Cardiac muscle cell (in vitro differentiated cells and primary cell): ENCODE measurements around the gene CLDND2. TPM values are rescaled to one million over a fixed set of nuclear protein-coding genes. Genes with fewer than 3 reads are reported as not detected.

Source experiments
- DNase-seq, 2 donors: peaks; one replicate each; pipeline versions ENCODE4 v3.0.0 to v3.0.0-alpha.2; 2010 to 2017; ENCODE audit warnings: low read depth in 1 of 2, low spot score in 1 of 2
- H3K27ac ChIP-seq: fragments of 200-600 bp; sonication (generic); 2 replicates; pipeline ENCODE4 v1.5.1; 2016
- H3K27me3 ChIP-seq: fragments of 200-600 bp; sonication (generic); 2 replicates; pipeline ENCODE4 v1.6.0; 2016; ENCODE audit warnings: control low read depth
- H3K36me3 ChIP-seq: fragments of 200-600 bp; sonication (generic); 2 replicates; pipeline ENCODE4 v1.5.1; 2016; ENCODE audit warnings: control low read depth
- H3K4me1 ChIP-seq: fragments of 200-600 bp; sonication (generic); 2 replicates; pipeline ENCODE4 v1.8.1; 2017; ENCODE audit warnings: low read depth, mild to moderate bottlenecking, mixed run types
- H3K4me3 ChIP-seq: fragments of 200-600 bp; sonication (generic); 2 replicates; pipeline ENCODE4 v1.5.1; 2016; ENCODE audit warnings: mild to moderate bottlenecking
- H3K9me3 ChIP-seq: fragments of 200-600 bp; sonication (generic); 2 replicates; pipeline ENCODE4 v1.5.1; 2017; ENCODE audit warnings: low read depth, mild to moderate bottlenecking, control low read depth
- CTCF ChIP-seq: IDR thresholded peaks from 2 replicates; pipeline ENCODE4 v1.5.1; 2012; ENCODE audit warnings: low read depth, mild to moderate bottlenecking, low read length
- polyA plus RNA-seq: library from polyadenylated mRNA; unstranded; fragments of >200 nt; fragmentation: Nextera tagmentation; extraction: Ambion mirVana; gene quantifications from 2 replicates; pipeline ENCODE4 v1.2.1, GENCODE V29; 2016
- total RNA-seq: library from RNA; depleted of rRNA; stranded (reverse); fragments of >200 nt; gene quantifications from 2 replicates; pipeline ENCODE4 v1.2.3, GENCODE V29; 2016

The CLDND2 gene
- total and polyA plus RNA-seq, 2 experiments from 2014 or later: 0.45 to 22.3 TPM

- Histone ChIP-seq H3K4me3 (peak overlapping the region; percentile 55), H3K4me1 (peaks cover 8% of the 10 kb centered on the region), H3K27me3 (no peaks in the 10 kb centered on the region), H3K27ac (peak overlapping the region; percentile 90), H3K9me3 (no peaks in the 10 kb centered on the region), H3K36me3 (no peaks in the 10 kb centered on the region)
- TF ChIP-seq CTCF: no peak
- peak; percentile 99 to 100 for DNase-seq
These were observed 1.0 kb downstream of the CLDND2 start for GRCh38 chr19:51367565-51368365.

DNA sequence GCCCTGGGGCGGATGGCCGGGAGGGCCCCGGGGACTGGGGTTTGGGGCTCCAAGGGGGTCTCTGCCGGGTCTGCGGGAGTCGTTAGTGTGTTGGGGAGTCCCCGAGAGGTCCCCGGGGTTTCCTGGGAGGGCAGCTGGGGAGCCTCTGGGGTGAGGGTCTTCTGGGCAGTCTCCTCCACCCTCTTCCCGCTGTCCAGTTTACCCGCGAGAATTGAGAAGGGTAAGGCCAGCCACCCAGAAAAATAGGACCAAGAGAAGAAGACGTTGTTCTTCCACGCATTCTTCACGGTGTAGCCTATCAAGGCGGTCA lies 1.6 kb downstream of the CLDND2 start:
- no peaks in the 10 kb centered on the region for H3K36me3 ChIP-seq
- peak overlapping the region; percentile 55 for H3K4me3 ChIP-seq
- H3K27me3 ChIP-seq: no peaks in the 10 kb centered on the region
- TF ChIP-seq CTCF: no peak
- H3K9me3 ChIP-seq: no peaks in the 10 kb centered on the region
- peaks cover 8% of the 10 kb centered on the region for H3K4me1 ChIP-seq
- DNase-seq: no peak
- H3K27ac ChIP-seq: peak overlapping the region; percentile 90

- peak; percentile 99 for DNase-seq
- Histone ChIP-seq H3K27me3 (no peaks in the 10 kb centered on the region), H3K4me1 (peaks cover 8% of the 10 kb centered on the region), H3K9me3 (no peaks in the 10 kb centered on the region), H3K36me3 (no peaks in the 10 kb centered on the region), H3K4me3 (peak overlapping the region; percentile 57), H3K27ac (peak overlapping the region; percentile 90)
- TF ChIP-seq CTCF: no peak
These were observed 2.2 kb downstream of the CLDND2 start for GRCh38 chr19:51366389-51367254.

- DNase-seq: no peak
- no peak for TF ChIP-seq CTCF
- Histone ChIP-seq H3K9me3 (no peaks in the 10 kb centered on the region), H3K4me3 (peak within 1 kb of the TSS; percentile 57), H3K27me3 (no peaks in the 10 kb centered on the region), H3K27ac (peak within 1 kb of the TSS; percentile 90), H3K36me3 (no peaks in the 10 kb centered on the region), H3K4me1 (peaks cover 8% of the 10 kb centered on the region)
These were observed 2.8 kb downstream of the CLDND2 start, which contains the start of gene ETFB for GRCh38 chr19:51365965-51366388. ETFB (minus strand) TSS chr19:51366388; CDS start chr19:51366326, 62 bp downstream.

- H3K4me1 ChIP-seq: peaks cover 8% of the 10 kb centered on the region
- no peaks in the 10 kb centered on the region for H3K9me3 ChIP-seq
- H3K27ac ChIP-seq: peak overlapping the region; percentile 86
- TF ChIP-seq CTCF: peak; percentile 16
- peak; percentile 61 to 64 for DNase-seq
- H3K4me3 ChIP-seq: peak overlapping the region; percentile 57
- no peaks in the 10 kb centered on the region for H3K36me3 ChIP-seq
- H3K27me3 ChIP-seq: no peaks in the 10 kb centered on the region
These were observed 3.4 kb downstream of the CLDND2 start for GRCh38 chr19:51365211-51365964.
